Keratinocyte (primary cell): ENCODE data around the gene FNDC3B.

Experiments used
- EZH2 ChIP-seq: IDR thresholded peaks from one replicate; pipeline ENCODE4 v1.6.1; 2012; ENCODE audit warnings: inconsistent platforms, mild to moderate bottlenecking, low read length, moderate library complexity
- TF ChIP-seq, protein P1 (sequence below), 3 experiments: IDR thresholded peaks in 1 of 3; conservative IDR thresholded peaks in 1 of 3; optimal IDR thresholded peaks in 1 of 3; 2 replicates in 2 of 3; 3 replicates in 1 of 3; pipeline versions ENCODE3 to v1.5.1; 2011; ENCODE audit warnings: low read length in 3 of 3, mild to moderate bottlenecking in 3 of 3, moderate library complexity in 2 of 3, control low read depth in 1 of 3, inconsistent platforms in 1 of 3; ENCODE audit not compliant: insufficient read depth in 2 of 3; ENCODE audit errors: extremely low read depth in 1 of 3

GRCh38 chr3:172441581-172441980 lies 402.2 kb downstream of the FNDC3B start:
- TF ChIP-seq, protein P1, sequence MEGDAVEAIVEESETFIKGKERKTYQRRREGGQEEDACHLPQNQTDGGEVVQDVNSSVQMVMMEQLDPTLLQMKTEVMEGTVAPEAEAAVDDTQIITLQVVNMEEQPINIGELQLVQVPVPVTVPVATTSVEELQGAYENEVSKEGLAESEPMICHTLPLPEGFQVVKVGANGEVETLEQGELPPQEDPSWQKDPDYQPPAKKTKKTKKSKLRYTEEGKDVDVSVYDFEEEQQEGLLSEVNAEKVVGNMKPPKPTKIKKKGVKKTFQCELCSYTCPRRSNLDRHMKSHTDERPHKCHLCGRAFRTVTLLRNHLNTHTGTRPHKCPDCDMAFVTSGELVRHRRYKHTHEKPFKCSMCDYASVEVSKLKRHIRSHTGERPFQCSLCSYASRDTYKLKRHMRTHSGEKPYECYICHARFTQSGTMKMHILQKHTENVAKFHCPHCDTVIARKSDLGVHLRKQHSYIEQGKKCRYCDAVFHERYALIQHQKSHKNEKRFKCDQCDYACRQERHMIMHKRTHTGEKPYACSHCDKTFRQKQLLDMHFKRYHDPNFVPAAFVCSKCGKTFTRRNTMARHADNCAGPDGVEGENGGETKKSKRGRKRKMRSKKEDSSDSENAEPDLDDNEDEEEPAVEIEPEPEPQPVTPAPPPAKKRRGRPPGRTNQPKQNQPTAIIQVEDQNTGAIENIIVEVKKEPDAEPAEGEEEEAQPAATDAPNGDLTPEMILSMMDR (optimal IDR thresholded peaks at IDR 0.05 in 1 of 3, IDR thresholded peaks at IDR 0.05 in 1 of 3, conservative IDR thresholded peaks at IDR 0.05 in 1 of 3; ENCODE audit: extremely low read depth in 1 of 3, insufficient read depth in 2 of 3, low read length in 3 of 3): no peak
- no peak for TF ChIP-seq EZH2
